SKM-1 treated with dmso at 0.1 percent for 144 hours (cell line): ENCODE measurements around the gene PACS1.

Experiments
- DNase-seq: peaks from one replicate; lab custom pipeline; 2025; ENCODE audit not compliant: unreplicated experiment; lab: John Stamatoyannopoulos, UW

PACS1 gene

DNA sequence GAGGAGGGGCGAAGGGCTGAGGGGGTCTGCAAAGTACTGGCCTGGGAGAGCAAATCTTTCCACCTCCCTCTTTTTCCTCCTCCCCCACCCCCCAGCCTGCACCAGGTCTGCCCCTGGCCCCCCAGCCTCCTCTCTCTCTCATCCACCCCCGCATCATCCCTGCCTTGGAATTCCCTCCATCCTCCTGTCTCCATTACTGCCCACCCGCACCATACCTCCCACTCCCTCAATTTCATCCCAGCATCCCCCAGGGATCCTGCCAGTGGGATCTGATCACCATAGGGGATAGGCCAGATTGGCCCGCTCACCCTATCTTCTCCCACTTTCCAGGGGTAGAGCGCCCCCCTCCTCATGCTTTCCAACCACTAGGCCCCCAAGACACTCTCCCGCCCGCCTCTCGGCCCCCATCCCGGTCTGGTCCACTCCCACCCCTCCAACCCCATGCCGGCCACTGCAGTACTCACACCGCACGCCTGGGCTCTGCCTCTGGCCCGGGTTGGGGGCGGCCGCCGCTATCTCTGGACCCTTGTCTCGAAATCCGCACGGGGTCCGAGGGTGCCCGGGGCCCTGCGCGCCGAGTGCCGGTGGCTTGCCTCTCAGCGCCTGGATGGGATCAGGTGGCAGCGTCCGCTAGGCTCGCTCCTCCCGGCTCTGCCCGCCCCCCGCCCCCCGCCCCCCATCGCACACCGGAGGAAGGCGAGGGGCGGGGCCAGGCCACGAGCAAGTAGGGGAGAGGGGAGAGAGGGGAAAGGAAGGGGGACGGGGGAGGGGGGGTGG lies 21.3 kb upstream of the PACS1 start, which contains the start of gene GAL3ST3:
Gene GAL3ST3 (minus strand): TSS at position 615 of the 777 bp plus-strand sequence. CDS start 3,746 bp downstream, outside the sequence.
- no peak for DNase-seq

DNA sequence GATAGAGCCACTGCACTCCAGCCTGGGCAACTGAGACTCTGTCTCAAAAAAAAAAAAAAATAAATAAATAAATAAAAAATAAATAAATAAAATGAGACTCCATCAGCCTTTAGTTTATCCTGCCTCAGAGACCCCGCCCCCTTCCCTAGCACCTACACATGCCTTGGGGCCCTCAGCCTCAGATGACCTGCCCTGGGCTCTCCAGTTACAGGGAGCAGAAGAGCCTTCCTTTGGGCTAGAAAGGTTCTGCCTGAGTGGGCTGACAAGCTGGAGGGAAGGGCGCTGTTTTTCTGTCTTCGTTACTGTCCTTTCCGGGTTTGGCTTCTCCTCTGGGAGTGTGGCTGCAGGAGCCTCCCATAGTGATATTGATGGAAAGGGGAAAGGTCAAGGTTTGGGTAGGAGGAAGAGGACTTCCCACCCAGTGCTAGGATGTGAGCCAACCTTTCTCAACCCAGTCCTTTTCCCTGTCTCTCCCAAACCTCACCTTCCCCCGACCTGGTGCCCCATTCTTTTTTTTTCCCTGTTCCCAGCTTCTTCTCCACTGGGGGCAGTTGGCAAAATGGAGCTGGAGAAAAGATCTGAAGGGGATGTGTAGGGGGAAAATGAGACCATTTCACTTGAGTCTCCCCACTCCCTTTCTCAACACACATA lies 19.4 kb upstream of the PACS1 start:
- no peak for DNase-seq

DNA sequence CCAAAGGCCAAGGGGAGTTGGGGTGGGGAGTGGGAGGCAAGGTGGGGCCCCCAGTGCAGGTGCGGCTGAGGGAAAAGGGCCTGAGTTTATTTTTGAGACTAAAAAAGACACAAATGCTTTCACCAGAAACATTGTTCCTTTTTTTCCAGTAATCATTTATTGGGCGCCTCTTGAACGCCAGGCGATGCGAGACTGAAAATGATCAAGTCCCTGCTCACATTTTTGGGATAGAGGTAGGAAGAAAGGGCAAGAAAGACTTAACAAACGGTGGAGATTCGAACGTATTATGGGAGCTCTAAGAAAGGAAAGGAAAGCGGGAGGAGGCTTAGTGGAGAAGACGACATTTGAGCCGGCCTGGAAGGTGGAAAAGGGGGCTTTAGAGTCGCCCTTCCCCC lies 18.7 kb upstream of the PACS1 start:
- DNase-seq = no peak

DNA sequence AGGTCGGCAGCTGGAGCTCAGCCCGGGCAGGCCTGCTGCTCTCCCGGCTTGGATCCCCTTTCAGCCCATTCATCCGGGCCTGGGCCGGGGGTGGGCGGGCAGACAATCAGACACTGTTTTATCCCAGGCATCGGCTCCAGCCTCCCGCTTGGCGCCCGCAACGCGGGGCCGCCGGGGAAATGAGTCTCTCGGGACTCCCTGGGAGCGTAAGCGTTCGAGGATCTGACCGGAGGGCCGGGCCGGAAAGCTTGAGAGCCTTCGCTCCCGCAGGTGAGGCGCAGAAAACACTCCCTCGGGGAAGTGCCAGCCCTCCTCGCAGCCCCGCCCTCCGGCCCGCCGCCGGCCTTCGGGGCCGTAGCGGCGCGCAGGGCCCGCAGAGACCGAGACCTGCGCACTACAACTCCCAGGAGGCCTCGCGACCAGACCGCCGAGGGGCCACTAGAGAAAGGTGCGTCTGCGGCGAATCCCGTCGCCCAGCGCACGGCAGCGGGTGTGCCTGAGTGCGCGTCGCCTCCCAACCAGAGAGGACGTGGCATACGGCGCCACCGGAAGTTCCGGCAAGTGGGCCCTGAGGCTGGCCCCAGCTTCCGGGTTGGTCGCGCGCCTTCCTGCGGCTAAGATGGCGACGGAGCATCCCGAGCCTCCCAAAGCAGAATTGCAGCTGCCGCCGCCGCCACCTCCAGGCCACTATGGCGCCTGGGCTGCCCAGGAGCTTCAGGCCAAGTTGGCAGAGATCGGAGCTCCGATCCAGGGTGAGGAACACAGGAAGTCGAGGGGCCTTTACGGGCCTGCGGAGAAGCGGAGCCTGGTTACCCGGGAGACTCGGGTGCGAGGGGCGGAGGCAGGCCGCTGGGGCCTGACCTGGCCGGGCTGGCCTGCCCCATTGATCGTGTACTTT lies 18.1 kb upstream of the PACS1 start, which contains the start of gene SF3B2:
Gene SF3B2 (plus strand): TSS at position 599 of the 898 bp plus-strand sequence. CDS start 21 bp downstream, at position 620.
- peak; percentile 96 for DNase-seq

DNA sequence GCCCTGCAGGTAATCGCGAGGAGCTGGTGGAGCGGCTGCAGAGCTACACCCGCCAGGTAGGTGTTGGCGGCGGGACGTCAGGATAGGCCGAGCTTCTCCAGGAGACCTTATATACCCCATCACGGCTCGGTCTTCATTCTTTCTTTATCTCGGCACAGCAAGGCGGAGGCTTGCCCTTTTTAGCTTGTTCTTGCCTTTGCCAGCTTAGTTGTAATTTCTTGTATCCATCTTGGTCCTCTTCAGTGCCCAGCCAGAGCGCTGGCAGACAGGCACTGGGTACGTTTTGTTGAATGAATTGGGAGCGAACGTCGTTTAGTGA lies 17.4 kb upstream of the PACS1 start:
- no peak for DNase-seq

DNA sequence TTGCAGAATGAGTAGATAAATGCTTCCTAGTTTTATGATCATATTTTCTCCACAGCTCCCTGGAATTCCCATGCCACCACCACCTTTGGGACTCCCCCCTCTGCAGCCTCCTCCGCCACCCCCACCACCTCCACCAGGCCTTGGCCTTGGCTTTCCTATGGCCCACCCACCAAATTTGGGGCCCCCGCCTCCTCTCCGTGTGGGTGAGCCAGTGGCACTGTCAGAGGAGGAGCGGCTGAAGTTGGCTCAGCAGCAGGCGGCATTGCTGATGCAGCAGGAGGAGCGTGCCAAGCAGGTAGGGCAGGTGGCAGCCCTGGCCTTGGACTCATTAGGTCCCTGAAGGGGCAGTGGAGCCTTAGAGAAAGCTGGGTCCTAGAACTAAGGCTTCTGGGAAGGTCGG lies 15.1 kb upstream of the PACS1 start:
- DNase-seq = no peak

DNA sequence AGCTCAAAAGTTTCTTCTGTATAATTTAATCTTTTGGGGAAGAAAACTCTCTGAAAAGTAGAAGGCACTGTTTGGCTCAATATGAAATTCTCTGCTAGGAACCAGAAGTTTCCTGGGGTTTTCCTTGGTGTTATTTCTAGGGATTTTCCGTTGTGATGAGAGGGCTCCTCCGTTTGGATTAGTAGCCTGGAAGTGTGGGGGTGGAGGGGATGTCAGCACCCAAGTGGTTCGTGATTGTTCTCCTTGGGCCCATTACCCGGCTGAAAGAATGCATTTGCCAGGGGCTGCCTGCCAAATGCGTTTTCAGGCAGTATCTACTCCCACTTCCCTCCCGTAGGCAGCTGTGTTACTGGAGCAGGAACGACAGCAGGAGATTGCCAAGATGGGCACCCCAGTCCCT lies 13.6 kb upstream of the PACS1 start:
- DNase-seq = no peak

DNA sequence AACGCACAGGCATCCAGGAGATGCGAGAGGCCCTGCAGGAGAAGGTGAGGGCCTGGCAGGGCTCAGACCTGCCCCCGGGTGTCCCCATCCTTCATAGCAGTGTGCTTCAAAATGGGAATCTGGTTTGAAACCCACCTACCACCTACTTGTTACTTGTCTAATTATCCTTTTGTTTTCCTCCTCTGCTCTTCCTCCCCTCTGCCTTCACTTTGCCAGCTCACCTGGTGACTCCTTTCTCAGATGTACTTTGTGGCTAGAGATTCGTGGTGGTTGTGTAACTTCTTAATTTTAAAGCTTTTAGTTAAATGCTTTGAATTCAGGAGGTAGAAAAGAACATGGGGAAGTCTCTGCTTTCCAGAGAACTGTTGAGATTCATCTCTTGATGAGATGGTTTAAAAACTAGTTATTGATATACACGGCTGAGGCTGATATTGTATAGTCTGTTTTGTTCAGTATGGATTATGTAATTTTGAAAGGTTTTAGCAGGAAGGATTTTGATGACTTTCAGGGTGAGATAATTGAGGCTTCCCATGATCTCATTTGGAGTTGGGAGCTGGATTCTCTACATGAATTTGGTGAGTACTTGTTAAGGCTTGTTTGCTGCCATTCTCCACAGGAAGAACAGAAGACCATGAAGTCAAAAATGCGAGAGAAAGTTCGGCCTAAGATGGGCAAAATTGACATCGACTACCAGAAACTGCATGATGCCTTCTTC lies 9.9 kb upstream of the PACS1 start:
- DNase-seq = no peak

DNA sequence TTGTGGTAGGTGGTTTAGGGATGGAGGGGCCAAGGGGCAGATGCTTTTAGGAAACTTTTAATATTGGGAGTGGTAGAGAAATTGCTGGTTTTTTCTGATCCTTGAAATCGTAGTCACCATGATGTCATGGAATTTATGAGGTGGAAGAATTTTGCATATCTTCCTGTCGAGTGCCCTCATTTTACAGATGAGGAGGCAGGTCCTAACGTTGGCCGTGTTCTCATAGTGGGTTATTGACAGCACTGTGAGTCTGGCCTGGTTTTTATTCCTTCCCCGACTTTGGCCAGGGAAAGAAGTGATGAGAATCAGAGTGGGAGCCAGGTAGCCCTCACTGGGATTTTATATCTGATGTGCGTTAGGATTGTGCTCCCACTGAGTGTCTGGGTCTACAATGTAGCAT lies 8.8 kb upstream of the PACS1 start:
- DNase-seq = no peak

DNA sequence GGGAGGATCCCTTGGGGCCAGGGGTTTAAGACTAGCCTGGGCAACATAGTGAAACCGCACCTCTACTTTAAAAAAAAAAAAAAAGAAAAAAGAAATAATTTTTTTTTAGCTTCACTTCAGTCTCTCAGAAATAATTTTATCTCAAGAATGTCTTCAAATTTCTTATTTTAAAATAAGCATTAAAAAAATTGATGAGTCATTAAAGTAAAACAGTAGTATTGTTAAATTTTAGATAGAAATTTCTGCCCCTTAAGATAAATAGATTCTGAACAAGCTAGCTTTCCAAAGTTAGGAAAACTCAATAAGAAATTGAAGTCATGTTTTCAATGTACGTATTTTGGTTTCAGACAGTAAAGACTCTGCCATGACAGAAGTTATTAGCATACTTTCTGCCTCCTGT lies 7.7 kb upstream of the PACS1 start:
- no peak for DNase-seq

DNA sequence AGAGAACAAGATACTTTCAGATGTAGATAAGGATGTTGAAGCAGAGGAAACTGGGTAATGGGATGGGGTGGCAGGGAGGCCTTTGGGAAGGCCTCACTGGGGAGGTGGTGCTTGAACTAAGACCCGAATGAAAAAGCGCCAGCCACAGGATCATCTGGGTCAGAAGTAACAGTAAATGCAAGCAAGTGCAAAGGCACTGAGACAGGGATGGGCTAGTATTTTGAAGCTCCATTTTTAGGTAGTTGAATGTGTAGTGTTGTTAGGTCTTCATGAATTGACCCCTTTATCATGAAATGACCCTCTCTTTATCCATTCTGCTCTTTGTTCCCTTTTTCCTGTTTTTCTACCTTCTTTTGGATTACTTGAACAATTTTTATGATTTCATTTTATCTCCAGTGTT lies 6.2 kb upstream of the PACS1 start:
- DNase-seq = no peak

DNA sequence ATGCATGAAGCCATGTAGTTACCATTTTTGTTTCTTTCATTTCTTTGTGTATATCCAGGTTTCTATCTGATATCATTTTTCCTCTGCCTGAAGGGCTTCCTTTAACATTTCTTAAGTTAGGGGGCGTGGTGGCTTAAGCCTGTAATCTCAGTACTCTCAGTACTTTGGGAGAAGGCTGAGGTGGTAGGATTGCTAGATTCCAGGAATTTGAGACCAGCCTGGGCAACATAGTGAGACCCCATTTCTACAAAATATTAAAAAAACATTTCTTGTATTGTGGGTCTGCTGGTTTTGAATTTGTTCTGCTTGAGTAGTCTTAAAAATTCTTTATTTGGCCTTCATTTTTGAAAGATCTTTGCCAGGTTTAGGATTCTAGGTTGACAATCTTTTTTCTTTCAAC lies 5.5 kb upstream of the PACS1 start:
- no peak for DNase-seq

DNA sequence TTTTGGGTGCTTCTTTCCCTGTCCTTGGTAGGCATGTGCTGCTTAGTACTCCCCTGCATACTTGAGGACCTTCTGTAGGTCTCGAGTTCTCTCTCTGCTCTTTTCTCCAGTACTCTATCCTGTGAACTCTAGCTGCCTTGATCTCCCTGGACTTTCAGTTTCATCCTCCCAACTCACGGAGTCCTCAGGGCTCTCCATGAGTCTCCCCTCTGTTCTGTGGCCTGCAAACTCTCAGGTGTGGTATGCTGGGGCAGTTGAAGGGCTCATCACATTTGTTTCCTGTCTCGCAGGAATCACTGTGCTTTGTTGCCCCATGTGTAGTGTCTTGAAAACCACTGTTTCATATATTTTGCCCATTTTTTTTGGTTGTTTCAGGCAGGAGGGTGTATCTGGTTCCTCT lies 3.3 kb upstream of the PACS1 start:
- no peak for DNase-seq

DNA sequence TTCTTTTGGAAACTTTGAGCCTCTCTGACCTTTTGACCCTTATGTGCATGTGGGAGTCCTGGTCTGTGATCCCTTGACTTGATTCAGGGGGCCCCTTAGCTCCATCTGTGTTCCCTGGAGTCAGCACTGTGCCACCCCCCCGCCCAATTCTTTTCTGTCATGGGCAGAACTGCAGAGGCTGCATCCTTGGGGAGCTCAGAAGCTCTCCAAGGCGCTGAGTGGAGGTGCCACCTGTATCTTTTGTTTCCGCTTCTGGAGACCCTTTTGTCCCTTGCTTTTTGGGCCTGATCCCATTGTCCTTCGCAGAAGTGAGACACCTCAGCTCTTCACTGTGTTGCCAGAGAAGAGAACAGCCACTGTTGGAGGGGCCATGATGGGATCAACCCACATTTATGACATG lies 2.4 kb upstream of the PACS1 start:
- DNase-seq = no peak

DNA sequence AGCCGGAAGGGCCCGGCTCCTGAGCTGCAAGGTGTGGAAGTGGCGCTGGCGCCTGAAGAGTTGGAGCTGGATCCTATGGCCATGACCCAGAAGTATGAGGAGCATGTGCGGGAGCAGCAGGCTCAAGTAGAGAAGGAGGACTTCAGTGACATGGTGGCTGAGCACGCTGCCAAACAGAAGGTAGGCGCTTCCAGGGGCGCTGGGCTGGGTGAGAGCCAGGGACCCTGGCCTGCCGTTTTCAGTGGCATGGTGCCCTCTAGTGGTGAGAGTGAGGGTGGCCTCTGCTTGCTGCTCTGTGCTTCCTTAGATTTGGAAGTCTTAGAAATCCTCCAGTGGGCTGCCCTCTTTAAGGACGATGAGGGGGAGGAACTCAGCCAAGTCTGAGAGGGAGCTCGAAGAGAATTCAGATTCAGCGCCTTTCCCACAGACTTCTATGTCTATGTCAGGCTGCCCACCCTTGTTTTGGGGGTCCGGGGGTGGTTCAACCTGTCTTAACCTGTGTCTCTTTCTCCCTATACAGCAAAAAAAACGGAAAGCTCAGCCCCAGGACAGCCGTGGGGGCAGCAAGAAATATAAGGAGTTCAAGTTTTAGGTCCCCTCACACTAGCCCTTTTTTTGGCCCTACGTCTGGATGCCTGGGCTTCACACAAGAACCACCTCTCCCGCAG lies 1.8 kb upstream of the PACS1 start:
- peak; percentile 44 for DNase-seq

DNA sequence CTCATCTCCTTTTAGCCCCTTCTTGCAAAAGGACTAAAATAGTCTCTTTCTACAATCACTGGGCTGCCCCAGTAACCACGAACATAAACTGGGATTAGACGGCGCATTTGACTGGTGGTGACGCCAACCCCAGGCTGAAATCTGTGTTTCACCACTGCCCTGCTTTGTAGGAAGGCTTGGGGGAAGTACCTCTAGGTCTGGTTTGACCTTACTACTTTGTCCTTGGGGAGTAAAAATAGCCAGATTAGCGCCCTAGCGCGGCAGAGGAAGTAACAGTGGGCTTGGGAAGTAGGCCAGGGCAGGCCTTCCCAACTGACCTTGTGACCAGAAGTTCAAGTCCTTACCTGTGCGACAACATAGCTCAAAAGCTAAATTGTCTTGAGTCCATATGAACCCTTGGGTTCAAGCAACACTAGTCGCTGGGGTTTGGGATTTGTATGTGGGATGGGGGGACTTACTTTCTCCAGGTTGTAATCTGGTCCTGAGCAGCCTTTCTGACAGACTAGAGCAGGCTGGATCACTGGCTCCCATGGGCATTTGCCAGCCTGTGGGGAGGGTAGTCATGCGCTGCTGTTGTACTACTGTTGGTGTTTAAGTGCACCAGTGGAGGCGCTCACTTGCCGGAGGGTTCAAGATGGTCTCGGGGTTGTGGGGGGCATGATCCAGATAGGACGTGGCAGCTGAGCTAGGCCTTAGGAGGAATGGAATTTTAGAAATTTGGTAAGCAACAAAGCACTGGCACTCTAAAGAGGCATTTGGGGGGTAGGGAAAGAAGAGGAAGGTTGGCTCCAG lies 953 bp upstream of the PACS1 start:
- peak; percentile 44 for DNase-seq

DNA sequence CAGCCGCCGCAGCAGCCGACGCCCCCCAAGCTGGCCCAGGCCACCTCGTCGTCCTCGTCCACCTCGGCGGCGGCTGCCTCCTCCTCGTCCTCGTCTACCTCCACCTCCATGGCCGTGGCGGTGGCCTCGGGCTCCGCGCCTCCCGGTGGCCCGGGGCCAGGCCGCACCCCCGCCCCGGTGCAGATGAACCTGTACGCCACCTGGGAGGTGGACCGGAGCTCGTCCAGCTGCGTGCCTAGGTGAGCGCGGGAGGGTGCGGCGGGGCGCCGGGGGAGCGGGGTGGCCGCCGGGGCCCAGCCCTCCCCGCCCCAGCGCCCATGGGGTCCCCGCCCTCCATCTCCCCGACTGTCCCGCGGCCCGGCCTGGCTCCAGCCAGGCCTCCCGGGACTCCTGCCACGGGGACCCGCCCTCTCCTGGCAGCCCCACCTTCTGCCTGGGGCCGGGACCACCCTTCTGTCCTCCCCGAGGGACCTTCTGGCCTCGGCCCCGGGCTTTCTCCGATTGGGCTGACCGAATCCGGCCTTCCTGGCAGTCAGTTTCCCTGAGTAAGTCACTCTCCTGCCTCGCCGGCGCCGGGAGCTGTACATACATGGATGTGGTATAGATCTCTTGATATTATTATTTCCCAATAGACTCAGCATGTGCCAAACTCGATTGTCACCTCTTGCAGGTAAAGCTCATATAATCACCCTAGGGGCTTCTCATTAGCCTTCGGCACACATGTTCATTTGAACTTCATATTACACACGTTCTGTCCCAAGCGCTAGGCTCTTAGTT lies 720 bp downstream of the PACS1 start:
- no peak for DNase-seq

DNA sequence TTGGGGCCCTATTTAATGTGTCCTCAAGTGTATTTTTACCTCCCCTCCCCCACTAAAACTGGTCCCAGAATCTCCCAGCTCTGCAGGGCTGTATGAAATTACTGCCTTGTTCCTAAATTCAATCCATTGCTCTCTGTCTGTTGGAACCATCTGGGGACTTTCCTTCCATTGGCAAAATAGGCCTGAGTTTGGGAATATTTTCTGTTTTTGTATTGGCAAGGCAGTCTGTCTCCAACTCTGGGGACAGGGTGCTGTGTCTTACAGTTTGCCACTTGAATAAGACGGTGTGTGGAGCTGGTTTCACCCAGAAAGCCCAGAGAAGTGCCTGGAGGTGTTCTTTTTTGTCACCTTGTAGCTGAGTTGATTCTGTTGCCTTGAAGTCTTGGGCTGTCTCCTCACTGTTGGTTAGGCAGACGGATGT lies 1.3 kb downstream of the PACS1 start:
- DNase-seq = no peak

DNA sequence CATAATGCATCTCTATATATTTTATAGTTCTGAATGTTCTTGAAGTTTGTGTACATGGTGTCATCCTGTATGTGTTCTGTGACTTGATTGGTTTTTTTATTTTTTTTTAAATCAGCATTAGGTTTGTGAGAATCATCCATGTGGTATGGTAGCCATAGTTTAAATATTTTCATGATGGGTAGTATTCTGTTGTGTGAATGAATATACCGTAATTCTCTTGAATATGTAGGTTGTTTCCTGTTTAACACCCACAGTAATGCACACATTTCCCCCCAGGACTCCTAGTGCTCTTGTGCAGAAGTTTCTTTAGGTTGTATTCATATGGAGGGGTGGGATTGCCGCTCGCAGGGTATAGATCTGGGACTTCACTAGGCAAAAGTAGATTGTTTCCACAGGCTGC lies 2.0 kb downstream of the PACS1 start:
- no peak for DNase-seq
